Neural crest cell (in vitro differentiated cells): ENCODE data around the gene UFL1. TPM values are rescaled to one million over a fixed set of nuclear protein-coding genes. Genes with fewer than 3 reads are reported as not detected.

Experiments
- DNase-seq: peaks from one replicate; pipeline ENCODE4 v3.0.0; 2021; ENCODE audit warnings: low read depth, mixed read lengths, low spot score
- H3K27ac Mint-ChIP-seq: one replicate; pipeline ENCODE4 v1.8.0; 2021; ENCODE audit warnings: mild to moderate bottlenecking, mixed read lengths; ENCODE audit not compliant: unreplicated experiment
- H3K27me3 Mint-ChIP-seq: 2 replicates; pipeline ENCODE4 v1.8.0; 2021; ENCODE audit warnings: low read depth, mild to moderate bottlenecking, mixed read lengths
- H3K36me3 Mint-ChIP-seq: 2 replicates; pipeline ENCODE4 v1.8.0; 2021; ENCODE audit warnings: low read depth, mild to moderate bottlenecking, mixed read lengths
- H3K4me1 Mint-ChIP-seq: 2 replicates; pipeline ENCODE4 v1.8.0; 2021; ENCODE audit warnings: mixed read lengths
- H3K4me3 Mint-ChIP-seq: one replicate; pipeline ENCODE4 v1.8.0; 2021; ENCODE audit warnings: mild to moderate bottlenecking, mixed read lengths
- H3K9me3 Mint-ChIP-seq: 2 replicates; pipeline ENCODE4 v1.8.0; 2021; ENCODE audit warnings: mixed read lengths
- total RNA-seq: library from RNA; stranded (reverse); gene quantifications from 2 replicates; pipeline ENCODE4 v1.2.1, GENCODE V29; 2021
- TF ChIP-seq, protein P1 (sequence below): fragments of 200-600 bp; sonication (generic); conservative IDR thresholded peaks from 2 replicates; pipeline ENCODE4 v1.5.0; 2021; ENCODE audit warnings: antibody characterized with exemption, mild to moderate bottlenecking

Gene UFL1
- total RNA-seq, 1 donor from 2014 or later, result 17.3 TPM

- H3K27me3 Mint-ChIP-seq, result no peaks in the 10 kb centered on the region
- no peaks in the 10 kb centered on the region for H3K9me3 Mint-ChIP-seq
- TF ChIP-seq, protein P1, sequence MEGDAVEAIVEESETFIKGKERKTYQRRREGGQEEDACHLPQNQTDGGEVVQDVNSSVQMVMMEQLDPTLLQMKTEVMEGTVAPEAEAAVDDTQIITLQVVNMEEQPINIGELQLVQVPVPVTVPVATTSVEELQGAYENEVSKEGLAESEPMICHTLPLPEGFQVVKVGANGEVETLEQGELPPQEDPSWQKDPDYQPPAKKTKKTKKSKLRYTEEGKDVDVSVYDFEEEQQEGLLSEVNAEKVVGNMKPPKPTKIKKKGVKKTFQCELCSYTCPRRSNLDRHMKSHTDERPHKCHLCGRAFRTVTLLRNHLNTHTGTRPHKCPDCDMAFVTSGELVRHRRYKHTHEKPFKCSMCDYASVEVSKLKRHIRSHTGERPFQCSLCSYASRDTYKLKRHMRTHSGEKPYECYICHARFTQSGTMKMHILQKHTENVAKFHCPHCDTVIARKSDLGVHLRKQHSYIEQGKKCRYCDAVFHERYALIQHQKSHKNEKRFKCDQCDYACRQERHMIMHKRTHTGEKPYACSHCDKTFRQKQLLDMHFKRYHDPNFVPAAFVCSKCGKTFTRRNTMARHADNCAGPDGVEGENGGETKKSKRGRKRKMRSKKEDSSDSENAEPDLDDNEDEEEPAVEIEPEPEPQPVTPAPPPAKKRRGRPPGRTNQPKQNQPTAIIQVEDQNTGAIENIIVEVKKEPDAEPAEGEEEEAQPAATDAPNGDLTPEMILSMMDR, result no peak
- peaks cover 24% of the 10 kb centered on the region for H3K36me3 Mint-ChIP-seq
- H3K4me3 Mint-ChIP-seq, result no peak overlapping the region
- H3K4me1 Mint-ChIP-seq, result peaks cover 4% of the 10 kb centered on the region
- H3K27ac Mint-ChIP-seq, result no peak overlapping the region
- no peak for DNase-seq
Observed at GRCh38 chr6:96528193-96528592, 6.6 kb downstream of the UFL1 start.

DNA sequence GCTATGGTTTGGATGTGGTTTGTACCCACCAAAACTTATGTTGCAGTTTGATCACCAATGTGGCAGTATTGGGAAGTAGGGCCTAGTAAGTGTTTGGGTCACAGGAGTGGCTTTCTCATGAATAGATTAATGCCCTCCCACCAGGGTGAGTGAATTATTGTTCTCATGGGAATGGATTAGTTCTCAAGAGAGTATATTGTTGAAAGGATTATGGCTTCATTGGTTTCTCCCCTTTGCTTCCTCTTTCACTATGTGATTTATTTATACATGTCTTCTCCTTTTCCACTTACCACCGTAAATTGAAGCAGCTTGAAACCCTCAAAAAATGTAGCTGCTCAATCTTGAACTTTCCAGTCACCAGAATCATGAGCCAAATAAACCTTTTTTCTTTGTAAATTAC lies 10.8 kb downstream of the UFL1 start:
- TF ChIP-seq, protein P1, result no peak
- no peaks in the 10 kb centered on the region for H3K4me1 Mint-ChIP-seq
- no peaks in the 10 kb centered on the region for H3K27me3 Mint-ChIP-seq
- H3K9me3 Mint-ChIP-seq, result no peaks in the 10 kb centered on the region
- no peak for DNase-seq
- H3K36me3 Mint-ChIP-seq, result peaks cover 22% of the 10 kb centered on the region
- no peak overlapping the region for H3K4me3 Mint-ChIP-seq
- H3K27ac Mint-ChIP-seq, result no peak overlapping the region

- Mint-ChIP-seq H3K27me3 (no peaks in the 10 kb centered on the region), H3K9me3 (no peaks in the 10 kb centered on the region), H3K4me1 (peaks cover 4% of the 10 kb centered on the region), H3K27ac (no peak overlapping the region), H3K4me3 (no peak overlapping the region), H3K36me3 (peaks cover 6% of the 10 kb centered on the region)
- no peak for DNase-seq
- TF ChIP-seq, protein P1, result no peak
Observed at GRCh38 chr6:96537726-96538125, 16.1 kb downstream of the UFL1 start.

GRCh38 chr6:96542702-96543101 lies 21.1 kb downstream of the UFL1 start:
- Mint-ChIP-seq H3K4me1 (peaks cover 4% of the 10 kb centered on the region), H3K27me3 (no peaks in the 10 kb centered on the region), H3K4me3 (no peak overlapping the region), H3K27ac (no peak overlapping the region), H3K36me3 (peaks cover 26% of the 10 kb centered on the region), H3K9me3 (no peaks in the 10 kb centered on the region)
- TF ChIP-seq, protein P1, result peak; percentile 55
- DNase-seq, result no peak

GRCh38 chr6:96545882-96546281 lies 24.3 kb downstream of the UFL1 start:
- Mint-ChIP-seq H3K4me1 (peaks cover 2% of the 10 kb centered on the region), H3K27ac (no peak overlapping the region), H3K9me3 (no peaks in the 10 kb centered on the region), H3K27me3 (no peaks in the 10 kb centered on the region), H3K4me3 (no peak overlapping the region), H3K36me3 (peaks cover 29% of the 10 kb centered on the region)
- DNase-seq, result no peak
- TF ChIP-seq, protein P1, result no peak

GRCh38 chr6:96547654-96548053 lies 26.0 kb downstream of the UFL1 start:
- TF ChIP-seq, protein P1, result no peak
- Mint-ChIP-seq H3K27ac (no peak overlapping the region), H3K27me3 (no peaks in the 10 kb centered on the region), H3K36me3 (peaks cover 31% of the 10 kb centered on the region), H3K4me3 (no peak overlapping the region), H3K4me1 (no peaks in the 10 kb centered on the region), H3K9me3 (no peaks in the 10 kb centered on the region)
- no peak for DNase-seq
